DND-41 (cell line): ENCODE measurements around the gene NT5C1A.

Source experiments
- ATAC-seq: fragments of 200-7000 bp; cut with Tn5 transposase; 3 replicates; pipeline ENCODE4 v1.9.1; 2021; ENCODE audit warnings: low read depth; ENCODE audit not compliant: insufficient read depth
- DNase-seq: peaks from one replicate; pipeline ENCODE4 v3.0.0-alpha.2; 2020
- H2AFZ ChIP-seq: 2 replicates; pipeline ENCODE4 v1.6.0; 2012; ENCODE audit warnings: low read depth, low read length
- H3K27ac ChIP-seq: 2 replicates; pipeline ENCODE4 v1.5.1; 2012; ENCODE audit warnings: low read length, inconsistent platforms
- H3K27me3 ChIP-seq: fragments of 200-600 bp; sonication (generic); 2 replicates; pipeline ENCODE4 v1.6.0; 2012; ENCODE audit warnings: low read length, mild to moderate bottlenecking, inconsistent platforms; ENCODE audit not compliant: insufficient read depth, poor library complexity
- H3K36me3 ChIP-seq: 2 replicates; pipeline ENCODE4 v1.5.1; 2012; ENCODE audit warnings: low read length, inconsistent platforms; ENCODE audit not compliant: insufficient read depth
- H3K4me1 ChIP-seq: 2 replicates; pipeline ENCODE4 v1.5.1; 2012; ENCODE audit warnings: mild to moderate bottlenecking, low read length; ENCODE audit not compliant: insufficient read depth
- H3K4me2 ChIP-seq: 2 replicates; pipeline ENCODE4 v1.6.0; 2012; ENCODE audit warnings: mild to moderate bottlenecking, moderate library complexity, low read length, inconsistent platforms; ENCODE audit not compliant: insufficient read depth
- H3K4me3 ChIP-seq, 2 experiments: fragments of 200-600 bp in 1 of 2; shearing (Covaris generic) in 1 of 2; 2 replicates each; pipeline ENCODE4 v1.5.1; 2012 to 2016; ENCODE audit warnings: inconsistent platforms in 2 of 2, low read length in 2 of 2, mild to moderate bottlenecking in 2 of 2, low read depth in 1 of 2, moderate library complexity in 1 of 2
- H3K79me2 ChIP-seq: 2 replicates; pipeline ENCODE4 v1.6.0; 2012; ENCODE audit warnings: low read length, inconsistent platforms; ENCODE audit not compliant: insufficient read depth
- H3K9ac ChIP-seq: 2 replicates; pipeline ENCODE4 v1.6.0; 2012; ENCODE audit warnings: low read depth, mild to moderate bottlenecking, inconsistent platforms, low read length, moderate library complexity
- H3K9me3 ChIP-seq: 2 replicates; pipeline ENCODE4 v1.5.1; 2012; ENCODE audit warnings: low read length, moderate library complexity, mild to moderate bottlenecking, inconsistent platforms; ENCODE audit not compliant: insufficient read depth, severe bottlenecking
- H4K20me1 ChIP-seq: 2 replicates; pipeline ENCODE4 v1.6.0; 2012; ENCODE audit warnings: low read length; ENCODE audit not compliant: insufficient read depth
- EZH2 ChIP-seq: IDR thresholded peaks from 3 replicates; pipeline ENCODE4 v1.6.1; 2012; ENCODE audit warnings: borderline replicate concordance, low read depth, mild to moderate bottlenecking, moderate library complexity, low read length, inconsistent platforms; ENCODE audit not compliant: severe bottlenecking
- TF ChIP-seq, protein P1 (sequence below): IDR thresholded peaks from 2 replicates; pipeline ENCODE4 v1.5.1; 2012; ENCODE audit warnings: borderline replicate concordance, low read length, moderate library complexity, mild to moderate bottlenecking; ENCODE audit not compliant: poor library complexity, severe bottlenecking; ENCODE audit errors: extremely low read depth

Gene NT5C1A

DNA sequence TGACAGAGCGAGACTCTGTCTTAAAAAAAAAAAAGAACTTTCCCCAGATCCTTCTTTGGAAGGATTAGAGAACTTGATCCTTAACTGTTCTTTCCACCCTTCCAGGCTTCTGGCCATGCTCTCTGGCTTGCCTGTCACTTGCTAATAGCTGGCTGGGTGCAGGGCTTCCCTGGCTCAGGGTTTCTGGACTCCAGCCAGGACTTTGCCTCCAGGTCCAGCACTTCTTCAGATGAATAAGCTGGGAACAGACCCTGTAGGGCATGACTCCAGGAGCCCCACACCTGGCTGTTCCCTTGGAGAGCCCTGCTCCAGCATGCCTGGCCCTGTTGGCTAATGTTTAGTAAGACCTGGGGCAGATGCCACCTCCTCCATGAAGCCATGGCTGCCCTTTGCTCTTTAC lies 3.3 kb upstream of the NT5C1A start:
- no peaks in the 10 kb centered on the region for H3K4me1 ChIP-seq

DNA sequence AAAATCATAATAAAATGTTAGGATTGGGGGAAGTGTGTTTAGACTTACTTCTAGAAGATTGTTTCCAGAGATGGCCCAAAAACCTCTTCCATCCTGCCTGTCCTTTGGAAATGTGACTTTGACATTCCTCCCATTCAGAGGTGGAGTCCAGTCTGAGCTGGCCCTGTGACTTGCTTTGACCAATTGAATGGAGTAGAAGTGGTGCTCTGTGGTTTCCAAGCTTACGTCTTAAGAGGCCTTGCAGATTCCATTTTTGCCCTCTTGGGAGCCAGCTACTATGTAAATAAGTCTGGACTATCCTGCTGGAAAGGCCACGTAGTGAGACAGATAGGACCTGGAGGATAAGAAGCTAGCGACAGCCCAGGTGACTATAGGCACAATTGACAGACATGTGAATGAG lies 1.3 kb upstream of the NT5C1A start:
- no peak overlapping the region for H3K4me3 ChIP-seq
- TF ChIP-seq, protein P1, sequence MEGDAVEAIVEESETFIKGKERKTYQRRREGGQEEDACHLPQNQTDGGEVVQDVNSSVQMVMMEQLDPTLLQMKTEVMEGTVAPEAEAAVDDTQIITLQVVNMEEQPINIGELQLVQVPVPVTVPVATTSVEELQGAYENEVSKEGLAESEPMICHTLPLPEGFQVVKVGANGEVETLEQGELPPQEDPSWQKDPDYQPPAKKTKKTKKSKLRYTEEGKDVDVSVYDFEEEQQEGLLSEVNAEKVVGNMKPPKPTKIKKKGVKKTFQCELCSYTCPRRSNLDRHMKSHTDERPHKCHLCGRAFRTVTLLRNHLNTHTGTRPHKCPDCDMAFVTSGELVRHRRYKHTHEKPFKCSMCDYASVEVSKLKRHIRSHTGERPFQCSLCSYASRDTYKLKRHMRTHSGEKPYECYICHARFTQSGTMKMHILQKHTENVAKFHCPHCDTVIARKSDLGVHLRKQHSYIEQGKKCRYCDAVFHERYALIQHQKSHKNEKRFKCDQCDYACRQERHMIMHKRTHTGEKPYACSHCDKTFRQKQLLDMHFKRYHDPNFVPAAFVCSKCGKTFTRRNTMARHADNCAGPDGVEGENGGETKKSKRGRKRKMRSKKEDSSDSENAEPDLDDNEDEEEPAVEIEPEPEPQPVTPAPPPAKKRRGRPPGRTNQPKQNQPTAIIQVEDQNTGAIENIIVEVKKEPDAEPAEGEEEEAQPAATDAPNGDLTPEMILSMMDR, result no peak
- no peak for TF ChIP-seq EZH2
- no peak for ATAC-seq
- H3K36me3 ChIP-seq, result no peaks in the 10 kb centered on the region
- H3K9ac ChIP-seq, result no peak overlapping the region
- DNase-seq, result no peak
- H3K27ac ChIP-seq, result no peak overlapping the region
- peaks cover 3% of the 10 kb centered on the region for H3K27me3 ChIP-seq
- no peak overlapping the region for H2AFZ ChIP-seq
- H3K9me3 ChIP-seq, result no peaks in the 10 kb centered on the region
- no peaks in the 10 kb centered on the region for H4K20me1 ChIP-seq
- H3K79me2 ChIP-seq, result no peaks in the 10 kb centered on the region
- H3K4me2 ChIP-seq, result no peak overlapping the region
- H3K4me1 ChIP-seq, result no peaks in the 10 kb centered on the region

More for the DNA sequence above, 3.3 kb upstream of the NT5C1A start:
- no peak for TF ChIP-seq EZH2
- TF ChIP-seq, protein P1, result no peak
- Histone ChIP-seq H3K36me3 (no peaks in the 10 kb centered on the region), H3K9ac (no peak overlapping the region), H2AFZ (no peak overlapping the region), H3K9me3 (no peaks in the 10 kb centered on the region), H3K79me2 (no peaks in the 10 kb centered on the region), H3K27ac (no peak overlapping the region), H3K4me3 (no peak overlapping the region), H3K4me2 (no peak overlapping the region), H4K20me1 (no peaks in the 10 kb centered on the region), H3K27me3 (peaks cover 6% of the 10 kb centered on the region)
- DNase-seq, result no peak
- ATAC-seq, result no peak

DNA sequence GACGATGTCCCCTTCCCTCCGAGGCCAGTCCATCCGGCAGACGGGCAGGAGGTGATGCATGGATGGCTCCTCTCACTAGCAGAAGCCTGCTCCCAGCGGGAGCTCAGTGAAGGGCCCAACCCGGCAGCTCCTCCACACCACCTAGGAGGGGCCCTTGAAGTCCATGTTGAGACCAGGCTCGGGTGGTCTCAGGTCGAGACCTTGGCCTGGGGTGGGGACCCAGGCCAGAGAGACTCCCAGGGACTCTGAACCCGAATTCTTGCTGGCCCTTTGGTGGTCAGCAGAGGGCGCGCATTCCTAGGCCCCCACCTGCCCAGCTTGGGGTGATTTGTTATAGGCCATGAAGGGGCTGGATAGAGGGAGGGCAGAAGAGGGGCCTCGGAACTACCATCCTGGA lies 642 bp upstream of the NT5C1A start:
- no peaks in the 10 kb centered on the region for H4K20me1 ChIP-seq
- H3K9me3 ChIP-seq, result no peaks in the 10 kb centered on the region
- H3K79me2 ChIP-seq, result no peaks in the 10 kb centered on the region
- H3K27ac ChIP-seq, result no peak overlapping the region
- no peak overlapping the region for H2AFZ ChIP-seq
- DNase-seq (no peak), ATAC-seq (no peak)
- H3K4me1 ChIP-seq, result no peaks in the 10 kb centered on the region
- no peak overlapping the region for H3K4me3 ChIP-seq
- peaks cover 3% of the 10 kb centered on the region for H3K27me3 ChIP-seq
- H3K4me2 ChIP-seq, result no peak overlapping the region
- no peaks in the 10 kb centered on the region for H3K36me3 ChIP-seq
- no peak overlapping the region for H3K9ac ChIP-seq
- no peak for TF ChIP-seq EZH2
- TF ChIP-seq, protein P1, result peak; percentile 18

DNA sequence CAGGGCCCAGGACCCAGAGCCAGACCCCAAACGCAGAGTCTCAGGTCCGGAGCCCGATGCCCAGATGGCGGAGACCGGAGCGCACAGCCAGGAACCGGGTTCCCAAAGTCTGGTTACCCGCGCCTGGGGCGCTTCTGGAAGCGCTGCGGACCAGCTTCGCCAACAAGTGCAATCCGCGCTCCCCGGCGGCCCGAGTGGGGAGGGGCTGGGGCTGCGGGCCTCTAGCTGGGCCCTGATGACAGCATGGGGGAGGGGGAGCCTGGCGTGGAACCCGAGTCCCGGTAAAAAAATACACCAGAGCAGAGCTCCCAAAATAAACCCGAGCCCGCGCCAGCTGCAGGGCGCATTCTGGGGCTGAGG lies 494 bp downstream of the NT5C1A start:
- Histone ChIP-seq H3K36me3 (no peaks in the 10 kb centered on the region), H3K79me2 (no peaks in the 10 kb centered on the region), H3K9ac (no peak overlapping the region), H3K27ac (no peak overlapping the region), H3K4me1 (no peaks in the 10 kb centered on the region), H3K27me3 (peaks cover 3% of the 10 kb centered on the region), H3K4me3 (no peak overlapping the region), H3K9me3 (no peaks in the 10 kb centered on the region), H2AFZ (no peak overlapping the region), H4K20me1 (no peaks in the 10 kb centered on the region), H3K4me2 (no peak overlapping the region)
- no peak for ATAC-seq
- TF ChIP-seq EZH2, result no peak
- TF ChIP-seq, protein P1, result no peak
- no peak for DNase-seq
